DND-41 (cell line): ENCODE results near the gene NEB.

Source experiments
- CTCF ChIP-seq: IDR thresholded peaks from 2 replicates; pipeline ENCODE4 v1.5.1; 2012; ENCODE audit warnings: borderline replicate concordance, low read length, moderate library complexity, mild to moderate bottlenecking; ENCODE audit not compliant: poor library complexity, severe bottlenecking; ENCODE audit errors: extremely low read depth
- EZH2 ChIP-seq: IDR thresholded peaks from 3 replicates; pipeline ENCODE4 v1.6.1; 2012; ENCODE audit warnings: borderline replicate concordance, low read depth, mild to moderate bottlenecking, moderate library complexity, low read length, inconsistent platforms; ENCODE audit not compliant: severe bottlenecking

GRCh38 chr2:151775057-151775740, 40.9 kb upstream of the NEB start:
- TF ChIP-seq CTCF: no peak
- no peak for TF ChIP-seq EZH2
